H1 (cell line): ENCODE results near the gene RBM25. TPM values are rescaled to one million over a fixed set of nuclear protein-coding genes. Genes with fewer than 3 reads are reported as not detected.
A peak's percentile ranks its signal among the peaks of the same experiment; 100 is the strongest.

Source experiments
- ASH2L ChIP-seq: fragments of 200-600, 300-600 bp; sonication (generic); IDR thresholded peaks from one replicate; pipeline ENCODE4 v1.7.1; 2017; ENCODE audit warnings: low read length
- BCL11A ChIP-seq, 2 experiments: IDR thresholded peaks; one replicate each; pipeline ENCODE4 v1.6.1; 2011; ENCODE audit warnings: low read depth in 2 of 2, low read length in 2 of 2, mild to moderate bottlenecking in 2 of 2
- BRCA1 ChIP-seq: IDR thresholded peaks from 2 replicates; pipeline ENCODE4 v1.6.1; 2012; ENCODE audit warnings: low read depth, low read length, improper control_type of control experiment
- CBX8 ChIP-seq: fragments of 300-800, 300-1000 bp; sonication (generic); IDR thresholded peaks from 2 replicates; pipeline ENCODE4 v1.7.1; 2016; ENCODE audit warnings: low read depth, low read length, borderline replicate concordance
- CHD1 ChIP-seq: IDR thresholded peaks from 2 replicates; pipeline ENCODE4 v1.6.1; 2012; ENCODE audit warnings: low read depth, low read length, improper control_type of control experiment
- EP300 ChIP-seq, 2 experiments: IDR thresholded peaks; 1 replicate in 1 of 2; 2 replicates in 1 of 2; pipeline ENCODE4 v1.6.1; 2011 to 2012; ENCODE audit warnings: low read depth in 2 of 2, low read length in 2 of 2, mild to moderate bottlenecking in 2 of 2, borderline replicate concordance in 1 of 2, inconsistent platforms in 1 of 2, moderate library complexity in 1 of 2
- EZH2 ChIP-seq: fragments of 200-600 bp; sonication (generic); IDR thresholded peaks from 2 replicates; pipeline ENCODE4 v1.7.1; 2012; ENCODE audit warnings: low read depth, mild to moderate bottlenecking, moderate library complexity, low read length, inconsistent platforms; ENCODE audit not compliant: severe bottlenecking
- FOSL1 ChIP-seq: IDR thresholded peaks from 2 replicates; pipeline ENCODE4 v1.6.1; 2011; ENCODE audit warnings: mild to moderate bottlenecking, low read depth, low read length, moderate library complexity; ENCODE audit not compliant: insufficient read depth
- JUN ChIP-seq: IDR thresholded peaks from 2 replicates; pipeline ENCODE4 v1.6.1; 2011; ENCODE audit warnings: low read depth, mild to moderate bottlenecking, improper control_type of control experiment, low read length
- POU5F1 ChIP-seq: IDR thresholded peaks from 2 replicates; pipeline ENCODE4 v1.6.1; 2011; ENCODE audit warnings: low read depth, mild to moderate bottlenecking, low read length, moderate library complexity
- RAD21 ChIP-seq, 2 experiments: IDR thresholded peaks in 1 of 2; conservative IDR thresholded peaks in 1 of 2; 2 replicates each; pipeline ENCODE4 v1.6.1; 2011; ENCODE audit warnings: low read depth in 2 of 2, low read length in 2 of 2, improper control_type of control experiment in 1 of 2, inconsistent platforms in 1 of 2, mild to moderate bottlenecking in 1 of 2, moderate library complexity in 1 of 2
- RXRA ChIP-seq: IDR thresholded peaks from 2 replicates; pipeline ENCODE4 v1.6.1; 2011; ENCODE audit warnings: low read depth, mild to moderate bottlenecking, low read length, moderate library complexity; ENCODE audit not compliant: insufficient read depth
- SIX5 ChIP-seq: IDR thresholded peaks from 2 replicates; pipeline ENCODE4 v1.6.1; 2011; ENCODE audit warnings: mild to moderate bottlenecking, low read depth, low read length
- SP1 ChIP-seq: IDR thresholded peaks from 2 replicates; pipeline ENCODE4 v1.6.1; 2011; ENCODE audit warnings: low read depth, low read length
- SP4 ChIP-seq: IDR thresholded peaks from 2 replicates; pipeline ENCODE4 v1.6.1; 2012; ENCODE audit warnings: low read length, inconsistent platforms
- SRF ChIP-seq: IDR thresholded peaks from 2 replicates; pipeline ENCODE4 v1.6.1; 2011; ENCODE audit warnings: mild to moderate bottlenecking, low read depth, low read length, moderate library complexity
- TBP ChIP-seq: IDR thresholded peaks from 2 replicates; pipeline ENCODE4 v1.6.1; 2011; ENCODE audit warnings: low read depth, low read length, improper control_type of control experiment
- ZNF274 ChIP-seq: IDR thresholded peaks from 2 replicates; pipeline ENCODE4 v1.7.0; 2012; ENCODE audit warnings: low read length, borderline replicate concordance; ENCODE audit errors: extremely low read depth
- polyA plus RNA-seq, 7 experiments: library from polyadenylated mRNA; depleted of rRNA in 3 of 7; stranded (reverse) in 5 of 7; unstranded in 2 of 7; fragments of >200 nt in 5 of 7; fragments of 200-250 nt in 2 of 7; gene quantifications; 1 replicate in 5 of 7; 2 replicates in 1 of 7; 4 replicates in 1 of 7; pipeline versions ENCODE4 v1.2.1 to v1.2.3, GENCODE V29; 2011 to 2013; ENCODE audit warnings: missing spikeins in 2 of 7, mixed read lengths in 2 of 7
- total RNA-seq: library from RNA; stranded (reverse); fragmentation: NEBNext Ultra II Directional; extraction: Animal tissue kit (Norgen Biotek cat#: 25700); gene quantifications from 2 replicates; pipeline ENCODE4 v1.2.1, GENCODE V29; 2021
- TF ChIP-seq, protein P1 (sequence below), 3 experiments: IDR thresholded peaks; 1 replicate in 2 of 3; 2 replicates in 1 of 3; pipeline versions ENCODE4 v1.5.1 to v1.6.1; 2011; ENCODE audit warnings: low read length in 3 of 3, mild to moderate bottlenecking in 3 of 3, inconsistent platforms in 2 of 3, low read depth in 1 of 3, moderate library complexity in 1 of 3; ENCODE audit not compliant: insufficient read depth in 1 of 3; ENCODE audit errors: control extremely low read depth in 1 of 3
- TF ChIP-seq, protein P2 (sequence below): IDR thresholded peaks from 2 replicates; pipeline ENCODE4 v1.6.1; 2012; ENCODE audit warnings: inconsistent platforms

Gene RBM25
- total and polyA plus RNA-seq, 2 of the 8 experiments (the other 6 are each of a cell fraction or from before 2014, with no cell fraction given), result 25.6 to 134 TPM

DNA sequence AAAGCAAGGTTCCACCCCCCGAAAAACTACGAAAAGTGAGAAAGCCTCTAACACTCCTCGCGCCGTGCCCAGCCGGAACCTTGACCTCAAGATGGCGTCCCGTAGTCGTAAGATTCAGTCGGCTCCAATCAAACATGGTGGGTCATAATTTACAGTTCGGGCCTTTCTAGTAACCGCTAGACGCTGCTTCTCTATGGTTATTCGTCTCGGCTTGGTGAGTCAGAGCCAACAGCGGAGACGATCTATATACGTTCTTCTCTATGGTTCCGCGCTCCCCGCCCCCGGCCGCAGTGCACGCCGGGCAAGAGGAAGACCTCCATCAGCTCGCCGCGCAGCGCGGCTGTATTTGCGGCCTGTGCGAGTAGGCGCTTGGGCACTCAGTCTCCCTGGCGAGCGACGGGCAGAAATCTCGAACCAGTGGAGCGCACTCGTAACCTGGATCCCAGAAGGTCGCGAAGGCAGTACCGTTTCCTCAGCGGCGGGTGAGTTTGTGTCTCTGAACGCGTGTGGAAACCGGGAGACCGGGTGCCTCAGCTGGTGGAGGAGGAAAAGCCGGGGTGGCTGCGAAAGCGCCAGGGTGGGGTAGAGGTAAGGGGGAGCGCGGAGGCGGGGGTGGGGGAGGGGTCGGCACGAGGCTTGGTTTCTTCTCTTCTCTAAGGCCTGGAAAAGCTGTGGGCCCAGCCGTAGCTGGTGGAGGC lies at the start of gene RBM25 (continued):
- TF ChIP-seq, protein P1, sequence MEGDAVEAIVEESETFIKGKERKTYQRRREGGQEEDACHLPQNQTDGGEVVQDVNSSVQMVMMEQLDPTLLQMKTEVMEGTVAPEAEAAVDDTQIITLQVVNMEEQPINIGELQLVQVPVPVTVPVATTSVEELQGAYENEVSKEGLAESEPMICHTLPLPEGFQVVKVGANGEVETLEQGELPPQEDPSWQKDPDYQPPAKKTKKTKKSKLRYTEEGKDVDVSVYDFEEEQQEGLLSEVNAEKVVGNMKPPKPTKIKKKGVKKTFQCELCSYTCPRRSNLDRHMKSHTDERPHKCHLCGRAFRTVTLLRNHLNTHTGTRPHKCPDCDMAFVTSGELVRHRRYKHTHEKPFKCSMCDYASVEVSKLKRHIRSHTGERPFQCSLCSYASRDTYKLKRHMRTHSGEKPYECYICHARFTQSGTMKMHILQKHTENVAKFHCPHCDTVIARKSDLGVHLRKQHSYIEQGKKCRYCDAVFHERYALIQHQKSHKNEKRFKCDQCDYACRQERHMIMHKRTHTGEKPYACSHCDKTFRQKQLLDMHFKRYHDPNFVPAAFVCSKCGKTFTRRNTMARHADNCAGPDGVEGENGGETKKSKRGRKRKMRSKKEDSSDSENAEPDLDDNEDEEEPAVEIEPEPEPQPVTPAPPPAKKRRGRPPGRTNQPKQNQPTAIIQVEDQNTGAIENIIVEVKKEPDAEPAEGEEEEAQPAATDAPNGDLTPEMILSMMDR (IDR thresholded peaks at IDR 0.05; ENCODE audit: control extremely low read depth in 1 of 3, insufficient read depth in 1 of 3, low read depth in 1 of 3, low read length in 3 of 3), result no peak
- TF ChIP-seq TBP (peak; percentile 97), SIX5 (no peak), SP1 (peak; percentile 21; the same call in 1 of the 2 replicates), BCL11A (IDR thresholded peaks at IDR 0.05; ENCODE audit: low read depth in 2 of 2, low read length in 2 of 2) (no peak), ASH2L (peak; percentile 89), SRF (no peak), POU5F1 (no peak), RXRA (no peak), EZH2 (no peak), CBX8 (no peak), ZNF274 (no peak), FOSL1 (no peak), EP300 (IDR thresholded peaks at IDR 0.05; ENCODE audit: borderline replicate concordance in 1 of 2, low read depth in 2 of 2, low read length in 2 of 2) (no peak), SP4 (peak; percentile 52), CHD1 (no peak), JUN (0 out of 2 replicates have a peak, but pooled peaks have one; percentile 32), BRCA1 (no peak), RAD21 (IDR thresholded peaks at IDR 0.05 in 1 of 2, conservative IDR thresholded peaks at IDR 0.05 in 1 of 2; ENCODE audit: low read depth in 2 of 2, low read length in 2 of 2) (no peak)
- TF ChIP-seq, protein P2, sequence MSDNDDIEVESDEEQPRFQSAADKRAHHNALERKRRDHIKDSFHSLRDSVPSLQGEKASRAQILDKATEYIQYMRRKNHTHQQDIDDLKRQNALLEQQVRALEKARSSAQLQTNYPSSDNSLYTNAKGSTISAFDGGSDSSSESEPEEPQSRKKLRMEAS, result peak; percentile 44; the same call in 1 of the 2 replicates
